GM23248 (cell line): Measurements from ENCODE around the gene CRTAC1. TPM values are rescaled to one million over a fixed set of nuclear protein-coding genes. Genes with fewer than 3 reads are reported as not detected.

Experiments
- DNase-seq: peaks from one replicate; pipeline ENCODE4 v3.0.0-alpha.2; 2015
- H2AFZ ChIP-seq: fragments of 200-600 bp; sonication (generic); 2 replicates; pipeline ENCODE4 v1.6.1; 2016; ENCODE audit warnings: antibody characterized with exemption
- H3F3A ChIP-seq: fragments of 200-600 bp; sonication (generic); 2 replicates; pipeline ENCODE4 v1.6.1; 2016; ENCODE audit warnings: mild to moderate bottlenecking, antibody characterized with exemption, mixed run types; ENCODE audit not compliant: insufficient read depth
- H3K27ac ChIP-seq: fragments of 200-600 bp; sonication (generic); 2 replicates; pipeline ENCODE4 v1.5.1; 2016; ENCODE audit warnings: mild to moderate bottlenecking
- H3K27me3 ChIP-seq: fragments of 200-600 bp; sonication (generic); replicated peaks from 2 replicates; pipeline ENCODE4 v1.6.1; 2016; ENCODE audit warnings: mild to moderate bottlenecking; ENCODE audit not compliant: insufficient read depth
- H3K36me3 ChIP-seq: fragments of 200-600 bp; sonication (generic); 2 replicates; pipeline ENCODE4 v1.6.1; 2016; ENCODE audit warnings: low read depth, mild to moderate bottlenecking
- H3K4me1 ChIP-seq: fragments of 200-600 bp; sonication (generic); 2 replicates; pipeline ENCODE4 v1.6.1; 2016; ENCODE audit warnings: mild to moderate bottlenecking; ENCODE audit not compliant: insufficient read depth
- H3K4me2 ChIP-seq: fragments of 200-600 bp; sonication (generic); one replicate; pipeline ENCODE4 v1.6.1; 2016; ENCODE audit warnings: mild to moderate bottlenecking; ENCODE audit not compliant: unreplicated experiment
- H3K4me3 ChIP-seq: fragments of 200-600 bp; sonication (generic); 2 replicates; pipeline ENCODE4 v1.5.1; 2016; ENCODE audit warnings: mild to moderate bottlenecking
- H3K79me2 ChIP-seq: fragments of 200-600 bp; sonication (generic); 2 replicates; pipeline ENCODE4 v1.6.1; 2016; ENCODE audit warnings: mild to moderate bottlenecking; ENCODE audit not compliant: insufficient read depth
- H3K9ac ChIP-seq: fragments of 200-600 bp; sonication (generic); 2 replicates; pipeline ENCODE4 v1.6.1; 2016; ENCODE audit warnings: mild to moderate bottlenecking
- H3K9me2 ChIP-seq: fragments of 200-600 bp; sonication (generic); 2 replicates; pipeline ENCODE4 v1.6.1; 2016; ENCODE audit warnings: mixed run types, mild to moderate bottlenecking, moderate library complexity; ENCODE audit not compliant: insufficient read depth
- H3K9me3 ChIP-seq: fragments of 200-600 bp; sonication (generic); one replicate; pipeline ENCODE4 v1.6.1; 2017; ENCODE audit warnings: low read depth
- H4K20me1 ChIP-seq: fragments of 200-600 bp; sonication (generic); 2 replicates; pipeline ENCODE4 v1.6.0; 2016; ENCODE audit not compliant: insufficient read depth
- EZH2 ChIP-seq: fragments of 200-600 bp; sonication (generic); IDR thresholded peaks from 2 replicates; pipeline ENCODE4 v1.6.1; 2018; ENCODE audit warnings: antibody characterized with exemption, mild to moderate bottlenecking; ENCODE audit not compliant: insufficient read depth, poor library complexity, severe bottlenecking
- EZH2phosphoT487 ChIP-seq: fragments of 200-600 bp; sonication (generic); IDR thresholded peaks from 2 replicates; pipeline ENCODE4 v1.6.1; 2018; ENCODE audit warnings: antibody characterized with exemption, moderate library complexity, mild to moderate bottlenecking, low read depth; ENCODE audit not compliant: insufficient read depth
- WGBS, 2 experiments: methylation state at CpG; one replicate each; pipeline ENCODE4 v1.1.6; 2015 to 2017; ENCODE audit warnings: low lambda C conversion rate in 2 of 2, low coverage in 1 of 2; ENCODE audit errors: missing lambda C conversion rate in 2 of 2; 5-methylcytosine and 5-hydroxymethylcytosine counted together
- in situ Hi-C: fragments of 300-500 bp; cut with MboI; formaldehyde crosslinking; loops from 2 replicates; pipeline ENCODE4 v1.15.0; 2020
- polyA plus RNA-seq: library from polyadenylated mRNA; unstranded; fragments of >200 nt; fragmentation: Nextera tagmentation; extraction: Ambion mirVana; gene quantifications from 2 replicates; pipeline ENCODE4 v1.2.1, GENCODE V29; 2016
- total RNA-seq: library from RNA; depleted of rRNA; stranded (reverse); fragments of >200 nt; shearing (Covaris generic); gene quantifications from 2 replicates; pipeline ENCODE4 v1.2.3, GENCODE V29; 2014

The CRTAC1 gene
- total and polyA plus RNA-seq, 2 experiments from 2014 or later, result not detected

GRCh38 chr10:98028168-98028770, 2.2 kb downstream of the CRTAC1 start:
- no peaks in the 10 kb centered on the region for H3K4me1 ChIP-seq
- H3F3A ChIP-seq, result no peaks in the 10 kb centered on the region
- TF ChIP-seq EZH2phosphoT487 (no peak), EZH2 (no peak)
- in situ Hi-C loops, result loop anchor here (25.0 kb wide), 1 partner anchor 241 kb away; no protein-coding TSS in a partner anchor
- H3K79me2 ChIP-seq, result no peaks in the 10 kb centered on the region
- no peak overlapping the region for H3K4me3 ChIP-seq
- H3K9me2 ChIP-seq, result no peaks in the 10 kb centered on the region
- H3K27me3 ChIP-seq, result peaks cover 50% of the 10 kb centered on the region
- no peak overlapping the region for H3K4me2 ChIP-seq
- DNase-seq, result peak; percentile 52
- H3K9ac ChIP-seq, result no peak overlapping the region
- H2AFZ ChIP-seq, result no peak overlapping the region
- H3K27ac ChIP-seq, result no peak overlapping the region
- H4K20me1 ChIP-seq, result no peaks in the 10 kb centered on the region
- no peaks in the 10 kb centered on the region for H3K36me3 ChIP-seq
- WGBS, 2 experiments, result 20 to 23% methylated on average over 11 of the region's 11 CpGs
- no peaks in the 10 kb centered on the region for H3K9me3 ChIP-seq

GRCh38 chr10:98023024-98023423, 7.4 kb downstream of the CRTAC1 start:
- no peaks in the 10 kb centered on the region for H3K9me3 ChIP-seq
- no peak for DNase-seq
- H3K36me3 ChIP-seq, result no peaks in the 10 kb centered on the region
- H3K27ac ChIP-seq, result no peak overlapping the region
- 39 to 44% methylated on average over 4 of the region's 4 CpGs for WGBS, 2 experiments
- H3K4me1 ChIP-seq, result no peaks in the 10 kb centered on the region
- TF ChIP-seq EZH2phosphoT487, result no peak
- TF ChIP-seq EZH2, result no peak
- no peaks in the 10 kb centered on the region for H3K9me2 ChIP-seq
- no peak overlapping the region for H3K9ac ChIP-seq
- H2AFZ ChIP-seq, result no peak overlapping the region
- H4K20me1 ChIP-seq, result no peaks in the 10 kb centered on the region
- H3K27me3 ChIP-seq, result peaks cover 13% of the 10 kb centered on the region
- no peak overlapping the region for H3K4me2 ChIP-seq
- no peak overlapping the region for H3K4me3 ChIP-seq
- in situ Hi-C loops, result no loop called here
- H3F3A ChIP-seq, result no peaks in the 10 kb centered on the region
- H3K79me2 ChIP-seq, result no peaks in the 10 kb centered on the region

GRCh38 chr10:98020784-98021183, 9.6 kb downstream of the CRTAC1 start:
- no peaks in the 10 kb centered on the region for H3F3A ChIP-seq
- no peak overlapping the region for H3K9ac ChIP-seq
- WGBS, 2 experiments, result 45 to 53% methylated on average over 1 of the region's 1 CpG
- in situ Hi-C loops, result no loop called here
- H3K9me3 ChIP-seq, result no peaks in the 10 kb centered on the region
- no peak overlapping the region for H2AFZ ChIP-seq
- H3K36me3 ChIP-seq, result no peaks in the 10 kb centered on the region
- no peaks in the 10 kb centered on the region for H4K20me1 ChIP-seq
- H3K4me3 ChIP-seq, result no peak overlapping the region
- no peaks in the 10 kb centered on the region for H3K9me2 ChIP-seq
- no peak for DNase-seq
- H3K4me2 ChIP-seq, result no peak overlapping the region
- no peak overlapping the region for H3K27ac ChIP-seq
- H3K27me3 ChIP-seq, result peaks cover 9% of the 10 kb centered on the region
- no peak for TF ChIP-seq EZH2
- TF ChIP-seq EZH2phosphoT487, result no peak
- no peaks in the 10 kb centered on the region for H3K79me2 ChIP-seq
- no peaks in the 10 kb centered on the region for H3K4me1 ChIP-seq

- Histone ChIP-seq H3F3A (no peaks in the 10 kb centered on the region), H3K4me2 (no peak overlapping the region), H3K4me3 (no peak overlapping the region), H3K9me3 (no peaks in the 10 kb centered on the region), H3K79me2 (no peaks in the 10 kb centered on the region), H2AFZ (no peak overlapping the region), H3K27me3 (peaks cover 8% of the 10 kb centered on the region; the same call in 1 of the 2 replicates), H3K9ac (no peak overlapping the region), H4K20me1 (no peaks in the 10 kb centered on the region), H3K27ac (no peak overlapping the region), H3K36me3 (no peaks in the 10 kb centered on the region), H3K4me1 (no peaks in the 10 kb centered on the region), H3K9me2 (no peaks in the 10 kb centered on the region)
- DNase-seq, result no peak
- 57 to 65% methylated on average over 3 of the region's 3 CpGs for WGBS, 2 experiments
- in situ Hi-C loops, result no loop called here
- TF ChIP-seq EZH2 (no peak), EZH2phosphoT487 (no peak)
These were observed 10.2 kb downstream of the CRTAC1 start for GRCh38 chr10:98020254-98020653.

- H3K27me3 ChIP-seq, result peaks cover 8% of the 10 kb centered on the region; the same call in 1 of the 2 replicates
- DNase-seq, result no peak
- H2AFZ ChIP-seq, result no peak overlapping the region
- no peaks in the 10 kb centered on the region for H3K4me1 ChIP-seq
- no peak overlapping the region for H3K9ac ChIP-seq
- no peaks in the 10 kb centered on the region for H4K20me1 ChIP-seq
- no peak overlapping the region for H3K4me2 ChIP-seq
- no peaks in the 10 kb centered on the region for H3K36me3 ChIP-seq
- no peaks in the 10 kb centered on the region for H3K9me2 ChIP-seq
- H3K9me3 ChIP-seq, result no peaks in the 10 kb centered on the region
- in situ Hi-C loops, result no loop called here
- H3K79me2 ChIP-seq, result no peaks in the 10 kb centered on the region
- no peaks in the 10 kb centered on the region for H3F3A ChIP-seq
- TF ChIP-seq EZH2phosphoT487 (no peak), EZH2 (no peak)
- H3K27ac ChIP-seq, result no peak overlapping the region
- WGBS, 2 experiments, result 50 to 62% methylated on average over 4 of the region's 4 CpGs
- H3K4me3 ChIP-seq, result no peak overlapping the region
These were observed 10.6 kb downstream of the CRTAC1 start for GRCh38 chr10:98019784-98020183.
